HG03139 (cell line): Measurements from ENCODE around the gene TMEM134.
A peak's percentile ranks its signal among the peaks of the same experiment; 100 is the strongest.
"Not testable (repeated sequence)": the region's sequence is repeated elsewhere in the genome, so short reads cannot be mapped to it uniquely, and the experiment has no call there.

Source experiments
- ATAC-seq: cut with Tn5 transposase; IDR thresholded peaks from one replicate; pipeline ENCODE4 v1.9.1; 2021; ENCODE audit not compliant: unreplicated experiment

The TMEM134 gene

DNA sequence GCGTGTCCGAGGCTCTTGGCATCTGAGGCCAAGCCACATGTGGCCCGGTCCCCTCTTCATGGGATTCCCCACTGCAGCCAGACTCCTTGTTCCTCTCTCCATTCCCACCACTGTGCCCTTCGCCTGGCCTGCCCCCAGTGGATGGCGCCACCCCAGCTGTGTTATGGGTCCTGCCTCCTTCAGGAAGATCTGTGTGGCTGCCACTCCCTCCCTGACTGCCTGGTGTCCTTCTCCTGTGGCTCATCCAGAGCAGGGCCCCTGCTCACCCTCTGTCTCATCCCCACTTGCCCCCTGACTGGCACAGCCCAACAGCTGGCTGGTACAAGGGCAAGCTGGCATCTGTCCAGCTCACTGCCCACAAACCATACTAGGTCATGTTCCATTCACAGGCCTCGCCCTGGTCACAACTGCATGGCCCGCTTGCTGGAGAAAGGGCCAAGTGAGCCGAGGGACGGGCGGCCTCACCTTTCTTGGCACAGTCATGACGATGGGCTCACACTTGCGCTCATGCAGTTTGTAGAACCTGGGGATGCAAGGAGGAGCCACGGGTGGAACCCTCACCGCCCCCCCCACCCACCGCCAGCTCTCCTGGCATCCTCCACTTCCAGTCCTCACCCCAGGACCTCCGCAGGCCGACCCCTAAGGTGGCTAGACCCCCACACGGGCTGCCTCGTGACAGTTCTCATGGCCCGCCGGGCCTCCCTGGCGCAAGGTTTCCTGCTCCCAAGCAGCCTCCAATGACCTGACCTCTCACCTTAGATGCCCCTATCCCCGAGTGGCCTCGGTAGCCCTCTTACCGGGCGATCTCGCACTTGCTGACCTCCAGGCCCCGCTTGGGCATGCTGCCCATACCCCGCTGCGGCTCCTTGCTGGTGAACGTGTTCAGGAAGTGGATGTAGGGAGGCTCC lies 29.5 kb downstream of the TMEM134 start:
- no peak for ATAC-seq

GRCh38 chr11:67438158-67438902 lies 30.7 kb downstream of the TMEM134 start:
- no peak for ATAC-seq

DNA sequence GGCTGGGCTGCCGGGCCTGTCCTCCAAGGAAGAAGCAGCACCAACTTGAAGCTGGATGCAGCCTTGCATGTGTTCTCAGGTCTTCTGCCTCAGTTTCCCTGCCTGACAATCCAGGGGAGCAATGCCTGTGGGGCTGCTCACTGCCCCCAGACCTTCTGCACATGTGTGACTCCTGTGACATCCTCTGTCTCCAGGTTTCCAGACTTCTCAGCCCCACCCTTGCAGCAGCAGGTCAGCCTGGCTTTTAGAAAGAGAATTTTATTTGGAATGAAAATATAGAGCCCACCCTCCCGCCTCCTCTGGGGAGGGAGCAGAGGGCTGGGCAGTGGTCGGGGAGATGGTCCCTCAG lies 31.3 kb downstream of the TMEM134 start:
- no peak for ATAC-seq

DNA sequence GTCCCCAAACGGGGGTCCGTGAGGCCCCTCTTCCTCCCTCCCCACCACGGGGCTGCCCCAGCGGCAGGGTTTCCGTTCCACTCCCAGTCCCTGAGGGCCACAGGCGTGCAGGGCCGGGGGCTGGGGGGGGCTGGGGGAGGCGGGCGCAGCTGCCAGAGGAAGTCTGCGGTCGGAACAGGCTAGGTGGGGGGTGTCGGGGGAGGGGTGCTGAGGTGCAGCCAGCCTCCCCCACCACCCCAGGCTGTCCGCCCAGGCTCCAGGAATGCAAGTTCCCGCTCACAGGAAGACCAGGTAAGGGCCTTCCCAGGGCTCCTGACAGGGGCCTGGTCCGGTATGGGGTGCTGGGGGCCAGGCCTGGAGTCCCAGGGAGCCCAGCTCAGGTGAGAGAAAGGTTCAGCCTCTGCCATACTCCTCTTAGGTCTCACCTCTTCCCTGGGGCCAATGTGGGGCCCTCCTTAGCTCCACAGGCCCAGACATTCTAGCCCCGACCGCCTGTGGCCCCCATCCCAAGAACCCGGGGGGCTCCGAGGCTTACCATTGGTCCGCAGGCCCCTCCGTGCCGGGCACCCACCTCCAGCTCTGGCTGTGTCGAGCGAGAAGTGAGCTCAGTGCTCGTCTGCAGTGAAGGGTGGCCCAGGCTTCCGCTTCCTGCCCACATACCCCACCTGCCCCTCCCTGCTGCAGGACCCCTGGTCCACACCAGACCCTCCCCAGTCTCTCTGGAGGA lies 31.8 kb downstream of the TMEM134 start, which contains the start of gene PTPRCAP:
TSS of gene PTPRCAP (minus strand) at position 601 of the 727 bp plus-strand sequence. CDS start at position 538, 63 bp downstream.
- ATAC-seq: no peak

DNA sequence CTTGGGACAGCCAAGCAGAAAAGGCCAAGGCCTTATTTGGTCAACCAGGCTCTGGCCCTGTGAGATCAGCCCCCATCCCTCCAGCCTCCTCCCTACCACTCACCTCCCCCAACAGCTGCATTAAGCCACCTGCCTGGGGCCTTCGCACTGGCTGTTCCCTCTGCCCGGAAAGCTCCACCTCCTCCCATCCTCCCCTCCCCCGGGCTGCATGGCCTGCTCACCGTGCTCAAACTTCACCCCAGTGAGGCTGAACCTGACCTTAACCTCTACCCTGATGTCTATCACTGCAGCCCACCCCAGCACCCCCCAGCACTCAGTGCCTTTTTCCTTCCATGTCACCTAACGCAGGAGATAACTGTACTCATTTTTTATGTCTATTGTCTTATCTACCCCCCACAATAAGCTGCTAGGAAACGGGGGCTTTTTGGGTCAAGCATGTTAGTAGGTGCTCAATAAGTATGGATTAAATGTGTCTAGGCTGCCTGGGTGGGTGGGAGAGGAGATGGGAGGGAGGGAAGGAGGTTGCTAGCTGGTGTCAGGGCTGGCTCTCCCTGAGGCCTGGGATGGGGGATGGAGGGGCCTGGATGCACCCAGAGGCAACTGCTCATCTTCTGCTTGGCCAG lies 32.5 kb downstream of the TMEM134 start:
- ATAC-seq: no peak

DNA sequence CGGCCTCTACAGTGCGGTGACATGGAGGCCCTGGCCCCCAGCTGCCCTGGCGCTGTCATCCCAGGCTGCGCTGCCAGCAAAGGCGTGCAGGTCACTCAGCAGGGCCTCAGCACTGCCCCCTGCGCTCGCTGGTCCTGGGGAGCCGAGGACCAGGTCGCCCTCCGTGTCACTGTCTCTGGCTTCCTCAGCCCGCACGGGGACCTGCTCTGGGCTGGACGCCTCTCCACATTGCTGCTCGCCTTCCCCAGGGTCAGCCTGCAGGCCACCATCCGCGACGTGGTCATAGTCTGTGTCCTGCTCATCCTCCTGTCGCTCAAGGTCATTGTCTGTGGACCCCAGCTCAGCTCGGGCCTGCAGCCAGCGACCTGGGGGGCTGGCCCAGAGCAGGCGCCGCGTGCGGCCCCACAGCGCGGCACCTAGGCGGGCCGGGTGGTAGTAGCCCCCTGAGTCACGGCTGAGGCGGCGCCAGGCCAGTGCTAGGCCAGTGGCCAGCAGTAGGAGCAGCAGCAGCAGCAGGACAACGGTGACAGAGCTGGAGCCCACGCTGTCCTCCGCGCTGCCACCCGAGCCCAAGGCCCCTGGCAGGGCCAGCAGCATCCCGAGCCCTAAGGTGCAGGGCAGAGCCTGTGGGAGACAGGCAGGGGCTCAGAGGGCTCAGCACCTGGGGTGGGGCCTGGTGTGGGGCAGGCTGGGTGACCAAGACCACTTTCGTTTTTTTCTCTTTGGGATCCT lies 33.2 kb downstream of the TMEM134 start:
- ATAC-seq: no peak

GRCh38 chr11:67435031-67435726 lies 33.9 kb downstream of the TMEM134 start:
- no peak for ATAC-seq

DNA sequence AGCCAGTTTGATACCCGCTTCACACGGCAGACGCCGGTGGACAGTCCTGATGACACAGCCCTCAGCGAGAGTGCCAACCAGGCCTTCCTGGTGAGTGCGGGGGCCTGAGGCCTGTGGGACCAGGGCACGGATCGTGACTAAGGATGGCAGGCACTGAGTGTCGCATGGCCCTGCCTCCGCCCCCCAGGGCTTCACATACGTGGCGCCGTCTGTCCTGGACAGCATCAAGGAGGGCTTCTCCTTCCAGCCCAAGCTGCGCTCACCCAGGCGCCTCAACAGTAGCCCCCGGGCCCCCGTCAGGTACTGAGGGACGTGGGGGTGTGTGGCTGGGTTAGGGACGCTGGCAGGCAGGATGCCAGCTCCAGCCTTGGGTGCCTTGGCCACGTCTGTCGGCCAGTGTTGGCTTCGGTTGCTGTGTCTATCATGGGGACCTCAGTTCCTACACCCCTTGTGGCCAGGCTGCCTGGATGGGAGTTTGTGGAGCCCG lies 34.6 kb downstream of the TMEM134 start:
- ATAC-seq: no peak

DNA sequence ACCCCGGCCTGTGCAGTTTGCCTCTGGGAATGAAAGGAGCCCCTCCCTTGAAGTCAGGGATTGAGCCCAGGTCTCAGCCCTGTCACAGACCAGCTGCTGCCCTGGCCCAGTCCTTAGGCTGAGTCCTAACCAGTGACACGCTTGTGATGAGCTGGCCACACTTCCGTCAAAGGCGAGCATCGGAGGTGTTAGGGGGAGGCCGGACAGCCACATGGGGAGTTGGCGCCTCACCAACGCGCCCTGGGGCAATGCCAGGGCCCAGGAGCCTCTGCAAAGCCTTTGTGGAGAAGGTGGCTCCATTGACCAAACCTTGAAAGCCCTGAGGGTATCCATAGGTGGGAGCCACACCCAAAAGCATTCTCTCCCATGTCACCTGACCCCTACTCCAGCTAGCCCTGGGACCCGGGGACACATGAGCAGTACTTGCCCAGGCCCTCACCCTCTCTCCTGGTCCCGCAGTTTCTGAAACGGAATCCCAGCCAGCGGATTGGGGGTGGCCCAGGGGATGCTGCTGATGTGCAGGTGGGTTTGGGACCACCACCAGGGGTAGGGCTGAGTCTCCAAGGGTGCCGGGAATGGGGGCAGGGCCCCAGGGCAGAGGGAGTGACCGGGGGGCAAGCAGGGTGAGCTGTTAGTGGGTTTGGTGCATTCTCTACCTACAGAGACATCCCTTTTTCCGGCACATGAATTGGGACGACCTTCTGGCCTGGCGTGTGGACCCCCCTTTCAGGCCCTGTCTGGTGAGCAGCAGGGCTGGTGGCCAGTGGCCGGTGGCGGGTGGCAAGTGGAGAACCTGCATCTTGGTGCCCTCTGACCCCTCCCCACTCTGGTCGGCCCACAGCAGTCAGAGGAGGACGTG lies 35.3 kb downstream of the TMEM134 start:
- ATAC-seq: no peak

GRCh38 chr11:67432655-67433349 lies 36.2 kb downstream of the TMEM134 start:
- ATAC-seq: no peak

GRCh38 chr11:67431346-67432249 lies 37.5 kb downstream of the TMEM134 start:
- ATAC-seq: no peak

DNA sequence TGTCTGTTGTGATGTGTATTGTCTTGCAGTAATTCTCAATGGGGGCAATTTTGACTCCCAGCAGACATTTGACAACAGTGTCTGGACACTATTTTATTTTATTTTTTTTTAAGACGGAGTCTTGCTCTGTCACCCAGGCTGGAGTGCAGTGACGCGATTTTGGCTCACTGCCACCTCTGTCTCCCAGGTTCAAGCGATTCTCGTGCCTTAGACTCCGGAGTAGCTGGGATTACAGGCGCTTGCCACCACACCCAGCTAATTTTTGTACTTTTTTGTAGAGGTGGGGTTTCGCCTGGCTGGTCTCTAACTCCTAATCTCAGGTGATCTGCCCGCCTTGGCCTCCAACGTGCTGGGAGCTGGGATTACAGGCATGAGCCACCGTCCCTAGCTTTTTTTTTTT lies 39.3 kb downstream of the TMEM134 start:
- ATAC-seq: no peak

DNA sequence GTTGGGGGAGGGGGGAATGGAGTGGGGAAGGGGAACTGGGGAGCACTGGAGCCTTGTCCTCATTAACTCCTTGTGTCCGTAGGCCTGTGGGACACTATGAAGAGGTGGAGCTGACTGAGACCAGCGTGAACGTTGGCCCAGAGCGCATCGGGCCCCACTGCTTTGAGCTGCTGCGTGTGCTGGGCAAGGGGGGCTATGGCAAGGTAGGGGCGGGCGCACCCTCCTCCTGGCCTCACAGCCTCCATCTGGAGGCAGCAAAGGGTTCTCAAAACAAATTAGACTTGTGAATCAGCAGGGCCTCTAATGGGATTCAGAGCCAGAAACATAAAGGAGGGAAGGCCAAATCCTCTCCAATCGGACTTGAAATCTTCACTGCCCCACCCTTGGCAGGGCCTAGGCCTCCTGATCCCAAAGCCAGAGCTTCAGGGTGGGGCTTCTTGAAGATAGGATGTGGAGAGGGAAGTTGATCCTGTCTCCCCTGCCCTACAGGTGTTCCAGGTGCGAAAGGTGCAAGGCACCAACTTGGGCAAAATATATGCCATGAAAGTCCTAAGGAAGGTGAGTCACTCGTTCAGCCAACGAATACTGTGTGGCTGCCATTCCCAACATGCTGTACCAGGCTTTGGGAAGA lies 39.9 kb downstream of the TMEM134 start:
- ATAC-seq: no peak

- peak; percentile 76 for ATAC-seq
Measured at GRCh38 chr11:67428052-67429001, 40.7 kb downstream of the TMEM134 start, which contains the start of gene RPS6KB2. Gene RPS6KB2, plus strand, starts transcription at chr11:67428494. Its CDS starts 52 bp downstream, at chr11:67428546.

- not testable (repeated sequence) for ATAC-seq
Measured at GRCh38 chr11:67427364-67427859, 41.6 kb downstream of the TMEM134 start.
